ENCODE results near the gene MEGF6. TPM values are rescaled to one million over a fixed set of nuclear protein-coding genes. Genes with fewer than 3 reads are reported as not detected.

Gene MEGF6
- total RNA-seq, 2 experiments from 2014 or later = 57.5 to 62.2 TPM

GRCh38 chr1:3558036-3558726 lies 53.1 kb downstream of the MEGF6 start:
- no peak for DNase-seq
- no peaks in the 10 kb centered on the region for H3K9me3 Mint-ChIP-seq
- no peak for ATAC-seq (ENCODE audit: poor library complexity)
- no peaks in the 10 kb centered on the region for H3K36me3 ChIP-seq (ENCODE audit: insufficient read depth, low read length)
- no peaks in the 10 kb centered on the region for H3K4me1 ChIP-seq (ENCODE audit: insufficient read depth, low read length)
- intact Hi-C loops (cut with DNase I, micrococcal nuclease) = no loop called here
- no peaks in the 10 kb centered on the region for H3K36me3 Mint-ChIP-seq (ENCODE audit: low read depth)
- H3K9me3 ChIP-seq (ENCODE audit: control insufficient read depth in 1 of 2, insufficient read depth in 1 of 2, low read length in 2 of 2) = peaks cover 0 to 8% of the 10 kb centered on the region in 2 experiments
- no peak for TF ChIP-seq CTCF (IDR thresholded peaks at IDR 0.05)
- POLR2A ChIA-PET = no interaction called here
- no peak overlapping the region for H3K4me3 ChIP-seq (ENCODE audit: low read length)
- H3K27ac ChIP-seq (ENCODE audit: low read depth in 1 of 2, low read length in 2 of 2) = no peak overlapping the region
- no peaks in the 10 kb centered on the region for H3K27me3 ChIP-seq (ENCODE audit: control insufficient read depth in 1 of 2, insufficient read depth in 2 of 2, low read length in 2 of 2)
- no peak overlapping the region for H3K27ac Mint-ChIP-seq
- no peaks in the 10 kb centered on the region for H3K27me3 Mint-ChIP-seq
- CTCF ChIA-PET = no interaction called here
- no peaks in the 10 kb centered on the region for H3K4me1 Mint-ChIP-seq (ENCODE audit: low read depth)
- no peak overlapping the region for H3K4me3 Mint-ChIP-seq

GRCh38 chr1:3557366-3557765 lies 53.9 kb downstream of the MEGF6 start:
- Histone ChIP-seq H3K4me3 (ENCODE audit: low read length) (no peak overlapping the region), H3K36me3 (ENCODE audit: insufficient read depth, low read length) (no peaks in the 10 kb centered on the region), H3K27ac (ENCODE audit: low read depth in 1 of 2, low read length in 2 of 2) (no peak overlapping the region), H3K4me1 (ENCODE audit: insufficient read depth, low read length) (no peaks in the 10 kb centered on the region), H3K9me3 (ENCODE audit: control insufficient read depth in 1 of 2, insufficient read depth in 1 of 2, low read length in 2 of 2) (peaks cover 0 to 8% of the 10 kb centered on the region in 2 experiments), H3K27me3 (ENCODE audit: control insufficient read depth in 1 of 2, insufficient read depth in 2 of 2, low read length in 2 of 2) (no peaks in the 10 kb centered on the region)
- no peak overlapping the region for H3K4me3 Mint-ChIP-seq
- no peaks in the 10 kb centered on the region for H3K36me3 Mint-ChIP-seq (ENCODE audit: low read depth)
- ATAC-seq (ENCODE audit: poor library complexity) = no peak
- CTCF ChIA-PET = interaction anchor here (1.9 kb wide), 1 partner anchor 8 kb away, joined by 5 read pairs; no protein-coding TSS in a partner anchor
- no peaks in the 10 kb centered on the region for H3K27me3 Mint-ChIP-seq
- intact Hi-C loops (cut with DNase I, micrococcal nuclease) = no loop called here
- no peak for TF ChIP-seq CTCF (IDR thresholded peaks at IDR 0.05)
- no peak for DNase-seq
- H3K4me1 Mint-ChIP-seq (ENCODE audit: low read depth) = no peaks in the 10 kb centered on the region
- no peak overlapping the region for H3K27ac Mint-ChIP-seq
- POLR2A ChIA-PET = no interaction called here
- no peaks in the 10 kb centered on the region for H3K9me3 Mint-ChIP-seq

- CTCF ChIA-PET = interaction anchor here (1.9 kb wide), 1 partner anchor 9 kb away, joined by 5 read pairs; no protein-coding TSS in a partner anchor
- no peaks in the 10 kb centered on the region for H3K27me3 Mint-ChIP-seq
Measured at GRCh38 chr1:3556336-3556735, 55.0 kb downstream of the MEGF6 start.

More at GRCh38 chr1:3556336-3556735, 55.0 kb downstream of the MEGF6 start:
- H3K36me3 Mint-ChIP-seq (ENCODE audit: low read depth) = no peaks in the 10 kb centered on the region
- DNase-seq = no peak
- POLR2A ChIA-PET = no interaction called here
- H3K27me3 ChIP-seq (ENCODE audit: control insufficient read depth in 1 of 2, insufficient read depth in 2 of 2, low read length in 2 of 2) = no peaks in the 10 kb centered on the region
- intact Hi-C loops (cut with DNase I, micrococcal nuclease) = no loop called here
- H3K27ac Mint-ChIP-seq = no peak overlapping the region
- no peaks in the 10 kb centered on the region for H3K4me1 ChIP-seq (ENCODE audit: insufficient read depth, low read length)
- no peak overlapping the region for H3K27ac ChIP-seq (ENCODE audit: low read depth in 1 of 2, low read length in 2 of 2)
- H3K9me3 Mint-ChIP-seq = no peaks in the 10 kb centered on the region
- H3K9me3 ChIP-seq (ENCODE audit: control insufficient read depth in 1 of 2, insufficient read depth in 1 of 2, low read length in 2 of 2) = peaks cover 0 to 8% of the 10 kb centered on the region in 2 experiments
- H3K4me3 ChIP-seq (ENCODE audit: low read length) = no peak overlapping the region
- TF ChIP-seq CTCF (IDR thresholded peaks at IDR 0.05) = no peak
- H3K4me1 Mint-ChIP-seq (ENCODE audit: low read depth) = no peaks in the 10 kb centered on the region
- ATAC-seq (ENCODE audit: poor library complexity) = no peak
- H3K4me3 Mint-ChIP-seq = no peak overlapping the region
- no peaks in the 10 kb centered on the region for H3K36me3 ChIP-seq (ENCODE audit: insufficient read depth, low read length)

All from CD4-positive, alpha-beta T cell (primary cell).